Activated CD4-positive, alpha-beta T cell treated with anti-CD3 and anti-CD28 coated beads, Interleukin-10, Interleukin-2, amounts not matched to agents 100 ng/mL and 50 ng/mL, durations not matched to agents 16 hours and 8 hours (primary cell): ENCODE measurements around the gene CAT.

Experiments used
- DNase-seq: peaks from one replicate; pipeline ENCODE4 v3.0.0-alpha.2; 2020

The CAT gene

DNA sequence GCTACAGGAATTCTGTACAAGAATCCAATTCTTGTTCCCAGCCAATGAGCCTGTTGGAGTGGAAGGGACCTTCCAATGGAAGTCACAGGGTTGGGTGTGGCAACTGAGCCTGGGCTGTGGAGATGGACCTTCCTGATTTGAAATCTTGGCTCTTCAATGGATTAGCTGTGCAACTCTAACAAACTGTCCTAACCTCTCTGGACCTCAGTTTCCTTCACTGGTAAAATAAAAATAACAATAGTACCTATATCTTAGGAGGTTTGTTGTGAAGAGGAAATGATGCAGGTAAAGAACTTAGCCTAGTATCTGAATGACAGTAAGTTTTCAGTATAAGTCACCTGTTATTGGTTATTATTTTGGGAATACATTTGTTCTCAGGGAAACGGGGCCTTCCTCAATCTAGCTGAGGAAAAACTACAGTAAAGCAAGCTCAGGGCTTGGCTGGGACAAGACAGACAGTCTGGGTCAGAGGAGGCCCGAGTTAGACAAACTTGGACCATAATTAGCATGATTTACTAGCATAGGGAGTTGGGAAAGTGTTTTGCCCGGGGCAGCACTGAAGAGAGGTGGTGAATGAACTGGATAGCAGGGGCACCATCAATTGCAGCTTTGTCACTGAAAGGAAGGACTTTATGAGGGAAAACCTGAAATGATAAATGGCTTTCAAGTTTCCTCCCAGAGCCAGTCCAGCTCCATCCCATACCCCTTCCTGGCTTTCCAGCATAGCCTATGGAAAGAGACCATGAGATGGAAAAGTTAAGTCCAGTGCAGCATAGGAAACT is 61.2 kb downstream of the CAT start:
- DNase-seq, result no peak

DNA sequence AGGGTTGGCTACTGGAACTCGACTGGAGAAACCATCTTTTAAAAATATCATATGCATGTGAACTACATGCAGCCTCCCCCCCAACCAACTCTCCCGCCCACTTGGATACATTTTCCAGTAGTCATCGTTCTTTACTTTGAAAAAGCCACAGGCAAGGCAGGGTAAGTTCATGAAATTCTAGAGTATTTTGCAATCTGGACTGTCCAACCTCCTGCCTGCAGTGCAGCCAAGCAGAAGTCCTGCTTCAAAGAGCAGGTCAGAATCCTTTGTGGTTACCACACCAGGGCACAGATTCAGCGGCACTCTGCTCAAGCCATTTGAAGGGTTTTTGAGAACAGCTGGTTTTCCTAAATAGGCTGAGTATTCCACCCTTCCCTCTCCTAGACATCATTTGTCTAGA is 62.8 kb downstream of the CAT start:
- no peak for DNase-seq

DNA sequence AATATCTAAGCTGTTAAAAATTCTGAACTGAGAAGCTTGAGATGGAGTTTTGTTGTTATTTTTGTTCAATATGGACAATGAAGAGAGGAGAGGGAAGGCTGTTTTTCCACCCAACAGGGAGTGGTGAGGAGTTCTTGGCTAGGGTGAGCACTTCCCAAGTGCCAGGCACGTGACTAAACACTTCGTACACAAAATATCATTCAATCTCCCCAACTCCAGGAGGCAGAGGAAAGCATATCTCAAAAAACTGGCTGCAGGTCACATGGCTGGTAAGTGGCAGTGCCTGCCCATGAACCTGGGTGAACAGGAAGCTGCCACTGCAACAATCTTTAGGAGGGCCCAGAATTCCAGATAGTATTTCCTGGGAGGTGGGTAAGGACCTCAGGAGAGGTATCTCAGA is 63.2 kb downstream of the CAT start:
- no peak for DNase-seq

DNA sequence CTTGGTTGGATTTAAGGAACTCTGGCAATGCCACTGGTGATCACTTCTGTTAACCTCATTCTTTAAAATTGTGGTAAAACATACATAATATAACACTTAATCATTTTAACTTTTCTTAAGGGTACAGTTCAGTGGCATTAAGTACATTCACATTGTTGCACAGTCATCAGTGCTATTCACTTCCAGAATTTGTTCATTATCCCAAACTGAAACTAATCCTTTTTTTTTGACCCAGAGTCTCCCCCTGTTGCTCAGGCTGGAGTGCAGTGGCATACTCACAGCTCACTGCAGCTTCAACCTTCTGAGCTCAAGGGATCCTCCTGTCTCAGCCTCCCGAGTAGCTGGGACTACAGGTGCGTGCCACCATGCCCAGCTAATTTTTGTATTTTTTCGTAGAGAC is 64.2 kb downstream of the CAT start:
- no peak for DNase-seq

DNA sequence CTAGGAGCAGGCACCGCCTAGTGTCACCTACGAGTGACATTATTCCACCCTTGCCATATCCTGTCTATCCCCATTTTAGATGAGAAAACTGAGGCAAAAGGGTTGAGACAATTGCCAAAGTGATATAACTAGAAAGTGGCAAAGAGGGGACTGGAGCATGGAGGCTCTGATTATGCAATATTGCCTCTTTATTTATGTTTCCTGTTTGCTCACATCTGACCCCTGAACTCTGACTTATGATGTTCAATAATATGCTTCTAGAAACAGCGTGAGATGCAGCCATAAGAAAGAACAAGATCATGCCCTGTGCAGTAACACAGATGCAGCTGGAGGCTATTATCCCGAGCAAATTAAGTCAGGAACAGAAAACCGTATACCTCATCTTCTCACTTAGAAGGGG is 67.1 kb downstream of the CAT start:
- no peak for DNase-seq

DNA sequence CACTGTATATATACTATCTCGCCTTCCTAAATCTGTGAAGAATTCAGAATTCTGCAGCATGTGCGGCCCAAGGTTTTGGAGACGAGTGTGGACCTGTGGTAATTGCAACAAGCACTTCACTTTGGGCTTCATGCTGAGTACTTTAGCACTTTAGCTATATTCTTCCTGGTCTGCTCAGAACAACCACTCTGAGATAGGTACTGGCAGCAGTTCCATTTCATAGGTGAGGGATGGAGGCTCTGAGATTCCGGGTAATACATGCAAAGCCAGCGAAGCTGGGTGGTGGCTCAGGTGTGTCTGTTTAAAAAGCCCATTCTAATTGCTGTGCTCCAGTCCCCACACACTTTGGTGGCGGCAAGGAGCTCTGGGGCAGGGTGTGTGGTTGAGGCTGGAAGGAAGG is 68.4 kb downstream of the CAT start:
- no peak for DNase-seq

DNA sequence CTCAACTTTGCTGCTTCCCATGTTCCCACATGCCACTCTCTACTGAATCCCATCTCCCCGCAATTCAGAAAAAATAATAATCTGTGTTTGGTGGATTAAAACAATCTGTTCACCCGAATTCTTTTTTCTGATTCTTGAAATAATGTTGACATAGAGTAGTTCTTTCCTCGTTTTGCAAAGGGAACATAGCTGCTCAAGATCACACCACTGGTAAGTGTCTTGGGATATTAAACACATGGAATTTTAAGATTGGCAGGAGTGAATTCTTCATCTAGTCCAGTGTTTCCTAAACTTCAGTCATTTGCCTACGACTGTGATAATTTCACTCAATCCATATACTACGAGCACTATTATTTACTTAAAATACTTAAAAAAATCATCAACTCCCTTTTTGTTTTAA is 68.9 kb downstream of the CAT start:
- no peak for DNase-seq

DNA sequence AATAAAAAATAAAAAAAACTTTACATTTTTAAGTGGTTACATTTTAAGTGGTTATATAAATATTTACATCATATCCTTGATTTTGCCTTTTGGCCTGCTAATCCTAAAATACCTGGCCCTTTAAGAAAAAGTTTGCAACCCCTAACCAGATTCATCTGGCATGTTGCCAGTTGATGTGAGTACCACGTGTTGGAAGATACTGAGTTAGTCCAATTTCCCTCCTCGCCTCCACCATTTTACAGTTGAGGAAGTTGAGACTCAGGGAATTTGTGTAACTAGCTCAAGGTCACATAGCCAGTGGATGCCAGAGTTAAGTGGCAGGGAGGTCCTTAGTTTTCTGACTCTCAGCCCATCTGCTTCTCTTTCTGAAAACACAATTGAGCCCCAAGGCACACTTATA is 69.8 kb downstream of the CAT start:
- no peak for DNase-seq

DNA sequence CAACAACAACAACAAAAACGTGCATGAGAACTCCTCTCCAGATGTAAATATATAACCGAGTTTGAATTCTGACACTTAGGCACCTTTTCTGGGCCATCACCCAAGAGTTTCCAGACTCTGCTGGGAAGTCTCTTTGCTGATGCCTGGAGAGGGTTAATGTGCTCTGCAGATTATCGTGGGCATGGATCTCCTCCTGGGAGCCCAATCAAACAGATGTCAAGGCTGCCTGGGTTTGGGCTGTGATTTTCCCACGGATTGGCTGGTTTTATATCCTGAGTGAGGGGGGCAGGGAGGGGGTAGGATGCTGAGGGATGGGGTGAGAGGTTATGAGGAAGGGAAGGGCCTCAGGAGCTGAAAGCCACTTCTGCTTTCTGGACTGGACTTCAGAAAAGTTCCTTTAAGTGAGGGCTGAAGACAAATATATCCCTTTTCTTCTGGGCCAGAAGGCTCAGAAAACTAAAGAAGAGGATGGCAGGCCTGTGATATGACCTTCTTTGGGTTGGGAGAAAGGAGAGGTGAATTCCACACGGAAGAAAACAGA is 70.7 kb downstream of the CAT start:
- no peak for DNase-seq

DNA sequence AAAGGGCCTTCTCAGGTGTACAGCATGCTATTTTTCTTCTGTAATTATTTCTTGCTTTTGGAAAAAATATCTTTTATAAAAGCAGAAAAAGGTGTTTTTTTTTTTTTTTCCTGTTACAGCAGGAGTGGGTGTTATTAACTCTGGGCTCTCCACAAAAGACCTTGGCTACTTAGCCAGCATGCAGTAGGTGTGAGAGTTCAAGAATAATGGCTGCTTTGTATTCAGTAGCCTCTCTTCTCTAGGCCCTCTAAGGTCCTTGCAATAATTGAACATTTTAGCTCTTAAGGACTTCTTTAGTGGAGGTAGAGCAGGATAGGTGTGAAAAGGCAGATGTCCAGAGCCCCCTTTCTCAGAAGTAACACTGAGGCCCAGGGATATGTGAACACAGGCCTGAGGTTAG is 71.5 kb downstream of the CAT start:
- DNase-seq, result no peak

DNA sequence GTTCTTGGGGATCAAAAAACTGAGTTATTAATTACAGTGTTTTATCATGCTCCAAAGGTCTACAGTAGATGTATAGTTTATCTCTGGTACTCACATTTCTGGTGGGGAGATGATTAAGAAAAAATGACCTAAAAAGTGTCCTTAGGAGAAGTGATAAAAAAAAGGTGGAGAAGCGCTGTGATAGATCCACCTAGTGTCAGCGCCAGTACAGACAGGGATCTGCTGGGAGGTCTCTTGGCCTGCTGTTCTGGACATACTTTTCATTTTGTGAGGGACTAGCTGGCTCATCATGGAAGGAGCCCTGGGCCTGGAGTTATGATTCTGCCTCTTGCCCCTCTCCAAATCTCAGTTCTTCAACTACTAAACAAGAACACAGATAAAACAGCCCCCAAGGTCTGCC is 71.9 kb downstream of the CAT start:
- DNase-seq, result no peak

DNA sequence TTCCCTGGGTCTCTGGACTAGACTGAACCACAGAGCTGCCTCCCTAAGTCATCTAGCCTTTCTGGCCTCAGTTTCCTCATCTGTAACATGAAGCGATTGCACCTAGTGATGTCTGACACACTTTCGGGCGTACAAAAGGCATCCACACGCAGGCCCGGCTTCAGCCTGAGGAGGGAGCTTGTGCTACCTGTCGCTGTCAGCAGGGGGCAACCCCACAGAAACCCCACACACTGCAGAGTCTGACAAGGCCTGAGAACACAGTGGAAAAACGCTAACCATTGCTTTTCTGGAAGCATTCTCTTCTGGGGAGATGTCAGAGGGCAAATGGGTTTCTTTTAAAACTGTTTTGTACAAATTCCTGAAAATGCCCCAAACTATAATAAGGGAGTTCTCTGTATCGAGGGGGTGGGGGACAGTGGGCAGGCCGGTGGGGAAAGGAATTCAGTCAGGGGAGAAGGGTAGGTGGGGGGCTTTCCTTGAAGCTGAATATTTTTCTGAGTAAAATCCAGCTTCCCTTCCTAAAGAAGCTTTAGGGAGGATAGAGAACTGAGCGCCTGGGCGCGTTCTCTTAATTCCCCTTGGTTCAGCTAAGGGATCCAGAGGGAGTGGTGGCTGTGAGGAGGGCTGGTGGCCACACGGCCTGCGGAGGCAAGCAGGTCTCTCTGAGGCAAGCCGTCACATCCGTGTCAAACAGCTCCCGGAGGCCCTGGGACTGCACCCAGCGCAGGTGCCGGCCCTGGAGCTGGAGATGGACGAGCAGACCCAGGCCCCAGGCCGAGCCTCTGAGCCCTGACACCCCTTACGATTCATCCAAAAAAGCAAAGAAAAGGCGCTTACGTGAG is 74.3 kb downstream of the CAT start:
- peak; percentile 58 for DNase-seq

DNA sequence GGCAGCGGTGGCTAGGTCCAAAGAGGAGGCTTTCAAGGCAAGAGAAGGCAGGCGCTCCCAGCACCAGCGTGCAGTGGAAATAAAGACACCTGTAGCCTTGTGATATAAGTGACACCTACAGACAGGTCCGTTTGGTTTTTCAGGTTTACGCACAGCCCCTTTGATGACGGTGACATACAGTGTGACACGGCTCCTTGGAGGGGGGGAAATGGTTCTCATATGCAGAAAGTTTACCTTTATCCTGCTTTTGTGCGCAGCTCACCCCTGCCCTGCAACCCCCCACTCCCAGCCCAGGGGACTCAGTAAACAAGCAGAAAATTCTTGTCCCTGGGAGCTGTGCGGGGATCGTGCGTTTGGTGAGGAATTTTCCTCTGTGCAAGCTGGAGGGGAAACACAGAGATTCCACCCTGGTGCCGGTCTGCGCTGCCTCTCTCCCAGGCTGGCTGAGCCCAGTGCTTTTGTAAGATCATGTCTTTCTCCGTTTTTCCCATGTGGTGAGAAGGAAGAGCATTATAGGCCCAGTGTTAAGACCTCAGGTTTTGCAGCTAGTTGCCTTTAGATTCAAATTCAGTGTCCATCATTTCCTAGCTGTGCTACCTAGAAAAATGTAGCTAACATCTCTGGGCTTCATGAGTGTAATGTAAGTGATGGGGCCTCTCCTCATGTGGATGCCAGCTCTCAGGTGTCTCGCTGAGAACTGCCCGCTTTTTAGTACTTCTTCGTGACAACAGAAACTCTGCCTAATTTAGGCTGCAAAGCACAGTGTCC is 75.1 kb downstream of the CAT start, which contains the start of gene ELF5:
Gene ELF5 (minus strand): TSS at position 113 of the 768 bp plus-strand sequence. CDS start 8,045 bp downstream, outside the sequence.
- no peak for DNase-seq

DNA sequence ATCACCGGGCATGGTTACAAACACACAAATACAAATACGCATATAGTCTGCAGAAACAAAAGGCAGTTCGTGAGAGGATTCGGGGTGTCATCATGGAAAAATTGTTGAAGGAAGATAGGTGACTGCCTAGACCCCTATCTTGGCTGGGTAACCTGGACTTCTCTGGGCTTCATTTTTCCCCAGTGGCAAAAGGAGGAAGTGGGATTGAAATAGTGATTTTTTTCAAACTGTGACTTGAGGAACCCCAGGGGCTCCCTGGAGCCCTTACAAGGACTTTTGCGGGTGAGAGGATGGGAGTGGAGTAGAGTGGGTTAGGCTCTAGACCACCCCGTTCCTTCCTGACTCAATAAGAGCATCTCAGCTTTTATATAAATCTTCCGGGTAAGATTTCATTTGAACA is 75.9 kb downstream of the CAT start:
- no peak for DNase-seq

DNA sequence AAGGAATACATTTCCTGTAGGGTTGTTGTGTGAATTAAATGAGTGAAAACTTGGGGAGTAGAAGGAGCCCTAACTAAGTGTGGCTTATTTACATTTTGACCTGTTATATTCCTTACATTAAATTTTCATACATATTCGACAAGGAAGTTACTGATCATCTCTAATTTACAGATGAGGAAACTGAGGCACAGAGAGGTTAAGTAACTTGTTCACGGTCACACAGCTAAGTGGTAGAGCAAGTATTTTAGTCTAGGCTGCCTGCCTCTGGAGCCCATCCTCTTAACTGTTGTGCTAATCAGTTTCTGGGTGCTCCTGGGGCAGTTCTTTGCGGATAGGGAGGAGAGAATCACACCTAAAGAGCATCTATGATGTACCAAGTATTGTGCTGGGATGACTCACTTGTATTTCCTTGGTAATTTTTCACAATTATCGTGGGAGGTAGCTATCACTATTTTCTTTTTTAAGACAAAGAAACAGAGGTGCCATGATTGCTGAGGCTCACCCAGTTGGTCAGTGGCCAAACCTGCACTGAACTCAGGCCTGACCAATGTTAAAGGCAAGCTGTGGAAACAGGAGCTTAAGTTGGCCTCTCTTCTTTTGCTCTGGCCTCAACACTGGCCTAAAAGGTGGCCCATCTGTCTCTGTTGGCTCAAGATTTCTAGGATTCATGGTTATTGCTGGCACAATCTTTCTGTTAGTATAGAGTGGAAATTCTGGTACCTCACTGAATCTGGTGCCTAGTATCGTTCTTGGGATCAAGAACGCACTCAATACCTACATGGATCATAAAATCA is 77.7 kb downstream of the CAT start:
- DNase-seq, result no peak

DNA sequence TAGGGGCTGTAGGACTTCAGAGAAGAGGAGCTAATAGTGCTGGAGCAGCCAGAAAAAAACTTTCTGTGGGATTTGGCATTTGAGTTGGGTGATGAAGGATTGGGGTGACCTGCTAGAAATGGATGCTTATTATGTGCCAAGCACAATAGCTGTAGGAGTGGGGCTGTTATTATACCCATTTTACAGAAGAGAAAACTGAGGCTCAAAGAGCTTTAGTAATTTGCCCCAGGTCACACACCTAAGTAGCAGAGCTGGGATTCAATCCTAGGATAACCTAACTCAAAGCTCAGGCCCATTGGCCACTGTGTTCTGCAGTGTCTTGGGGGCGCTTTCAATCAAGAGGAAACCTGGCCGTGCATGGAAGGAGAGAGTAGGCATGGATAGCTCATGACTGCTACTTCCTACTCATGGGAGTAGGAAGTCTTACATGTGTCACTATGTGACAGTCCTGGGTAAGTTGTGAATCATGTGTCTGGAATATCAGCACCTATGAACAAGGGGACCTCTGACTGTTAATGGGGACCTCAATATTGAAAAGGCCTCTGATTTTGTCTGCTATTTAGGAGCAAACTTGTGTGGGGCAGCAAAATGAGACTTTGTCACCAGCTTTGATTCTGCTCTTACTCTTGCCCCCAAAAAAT is 81.0 kb downstream of the CAT start:
- no peak for DNase-seq

DNA sequence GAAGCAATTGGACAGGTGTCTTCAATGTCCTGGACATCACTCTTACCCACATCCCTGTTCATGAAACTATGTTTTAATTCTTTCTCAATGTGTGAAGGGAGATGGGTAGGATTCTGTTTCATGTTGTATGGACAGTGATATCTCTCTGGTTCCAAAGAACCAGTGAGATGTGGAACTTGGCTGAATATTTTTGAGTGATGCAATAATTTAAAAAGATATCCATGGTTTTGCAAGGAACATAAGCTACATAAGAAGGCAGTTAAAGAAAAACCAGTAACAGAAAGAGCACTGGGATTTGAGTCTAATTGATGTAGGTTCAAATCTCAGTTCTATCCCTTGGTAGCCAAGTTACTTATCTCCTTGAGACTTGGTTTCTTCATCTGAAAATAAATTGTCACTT is 82.5 kb downstream of the CAT start:
- DNase-seq, result no peak
